CD4-positive, alpha-beta T cell treated with Interleukin-12 subunit alpha and Interleukin-12 subunit beta, for 1 hour (primary cell): ENCODE results near the gene WWOX.
A peak's percentile ranks its signal among the peaks of the same experiment; 100 is the strongest.

Experiments used
- DNase-seq: peaks from one replicate; pipeline ENCODE4 v3.0.0-alpha.2; 2020

The WWOX gene

DNA sequence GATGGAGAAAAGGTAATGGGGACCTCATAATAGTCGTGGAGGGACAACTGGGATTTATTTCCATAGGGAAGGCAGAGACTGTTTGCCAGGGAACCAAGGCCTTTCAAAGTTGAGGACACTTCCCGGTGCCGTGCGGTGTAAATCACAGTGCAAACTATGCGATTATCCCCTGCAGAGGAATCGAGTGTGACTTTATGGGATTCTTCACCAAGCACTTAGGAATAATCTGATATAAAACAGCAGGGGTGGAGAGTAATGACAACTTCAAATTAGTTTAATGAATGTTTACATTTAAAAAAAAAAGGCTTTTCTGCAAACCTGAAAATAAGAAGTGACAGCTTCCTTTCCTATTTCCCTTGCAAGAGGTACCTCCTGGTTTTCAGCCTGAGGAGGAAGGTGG lies 962.9 kb downstream of the WWOX start:
- DNase-seq: no peak

DNA sequence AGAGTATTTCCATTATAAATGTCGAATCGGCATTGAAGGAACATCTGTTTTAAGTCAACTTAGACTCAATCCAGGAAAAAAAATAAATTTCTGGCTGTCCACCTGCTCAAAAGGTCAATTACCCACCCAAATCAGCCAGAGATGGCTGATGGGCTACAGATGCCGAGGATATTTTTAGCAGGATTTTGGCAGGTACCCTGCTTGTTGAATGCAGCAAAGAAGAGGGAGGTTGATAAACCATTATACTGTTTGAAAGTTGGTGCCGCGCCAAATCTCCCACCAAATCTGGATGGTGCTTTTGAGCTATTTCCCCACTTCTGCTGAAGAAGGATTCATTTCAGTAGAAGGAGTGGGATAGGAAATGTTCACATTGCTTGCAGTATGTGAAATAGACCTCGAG lies 963.4 kb downstream of the WWOX start:
- DNase-seq: no peak

DNA sequence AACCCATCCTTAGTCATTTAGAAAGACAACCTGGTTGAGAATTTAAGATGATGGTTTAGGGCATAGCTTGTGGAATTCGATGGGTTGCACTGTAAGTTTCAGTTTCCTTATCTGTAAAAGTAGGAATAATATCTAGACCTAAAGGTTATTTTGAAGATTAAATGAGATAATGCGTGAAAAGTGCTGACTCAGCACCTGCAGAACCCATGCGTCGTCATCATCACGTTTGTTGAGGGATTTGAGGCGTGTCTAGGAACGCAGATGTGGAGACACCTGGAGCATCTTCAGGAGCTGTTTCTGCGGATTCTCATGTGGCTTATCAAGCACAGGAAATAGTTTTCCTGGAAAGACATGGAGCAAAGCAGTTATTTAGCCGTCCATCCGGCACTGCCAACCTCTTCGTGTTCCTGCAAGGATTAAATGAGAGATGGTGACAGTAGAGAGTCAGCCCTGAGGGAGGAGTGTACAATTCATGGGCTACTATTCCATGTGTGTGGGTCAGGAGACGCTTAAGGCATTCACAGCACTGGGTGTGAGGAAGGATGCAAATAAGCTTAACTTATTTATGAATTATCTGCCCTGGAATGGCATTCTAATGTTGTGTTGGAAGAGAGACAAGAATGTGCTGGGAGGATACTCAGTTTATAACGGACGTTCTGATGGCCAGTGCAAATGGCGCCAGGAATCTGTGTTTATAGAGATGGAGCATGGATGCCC lies 965.0 kb downstream of the WWOX start:
- DNase-seq: no peak

DNA sequence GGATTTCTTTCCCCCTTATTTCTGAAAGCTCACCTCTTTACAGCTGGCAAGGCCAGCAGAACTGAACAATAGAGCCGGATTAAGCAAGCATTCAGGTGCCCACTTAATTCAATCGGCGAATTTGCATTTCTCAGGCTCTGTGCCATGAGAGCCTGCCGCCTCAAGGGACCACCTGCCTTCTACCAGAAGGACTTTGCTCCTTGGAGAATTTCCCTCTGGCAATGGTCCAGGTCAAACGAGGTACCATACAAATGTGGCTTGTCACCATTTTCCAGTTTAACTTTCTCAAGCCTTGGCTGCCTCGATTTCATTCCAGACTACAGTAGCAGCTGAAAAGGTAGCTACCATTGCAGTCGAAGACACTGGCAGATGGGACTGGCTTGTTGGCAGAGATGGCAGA lies 967.1 kb downstream of the WWOX start:
- no peak for DNase-seq

DNA sequence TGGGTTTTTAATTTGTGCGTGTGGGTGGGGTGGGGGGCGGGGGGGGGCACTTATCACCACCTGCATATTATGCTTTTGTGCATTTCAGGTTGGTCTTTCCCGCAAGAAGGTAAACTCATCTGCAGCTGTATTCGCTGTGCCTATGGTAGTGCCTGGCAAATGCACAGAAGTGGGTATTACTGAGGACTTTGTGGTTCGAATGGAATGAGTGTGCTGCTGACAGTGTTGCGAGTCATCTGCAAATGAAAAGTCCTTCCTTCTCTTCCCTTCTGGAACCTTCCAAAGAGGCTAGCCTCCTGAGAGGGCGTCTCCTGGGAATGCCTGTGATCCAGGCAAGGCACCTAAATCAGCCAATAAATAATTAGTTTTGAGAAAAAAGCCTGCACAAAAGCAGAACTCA lies 968.1 kb downstream of the WWOX start:
- no peak for DNase-seq

DNA sequence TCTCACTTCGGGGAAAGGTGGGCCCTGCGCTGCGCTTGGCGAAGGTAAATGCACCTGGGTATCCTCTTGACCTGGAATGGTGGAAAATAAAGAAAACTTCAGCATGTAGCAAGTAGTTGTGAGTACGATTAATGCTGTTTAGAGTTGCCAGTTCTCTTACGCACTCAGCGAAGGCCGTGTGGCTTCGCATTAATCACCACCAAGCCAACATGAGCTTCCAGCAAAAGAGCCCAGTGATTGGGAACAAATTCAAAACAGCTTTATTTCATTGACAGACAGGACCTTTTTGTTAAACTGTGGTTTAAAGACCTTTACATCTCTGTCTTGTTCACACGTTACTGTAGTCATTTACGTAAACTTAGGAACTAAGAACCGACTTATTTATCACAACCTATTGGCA lies 969.7 kb downstream of the WWOX start:
- no peak for DNase-seq

DNA sequence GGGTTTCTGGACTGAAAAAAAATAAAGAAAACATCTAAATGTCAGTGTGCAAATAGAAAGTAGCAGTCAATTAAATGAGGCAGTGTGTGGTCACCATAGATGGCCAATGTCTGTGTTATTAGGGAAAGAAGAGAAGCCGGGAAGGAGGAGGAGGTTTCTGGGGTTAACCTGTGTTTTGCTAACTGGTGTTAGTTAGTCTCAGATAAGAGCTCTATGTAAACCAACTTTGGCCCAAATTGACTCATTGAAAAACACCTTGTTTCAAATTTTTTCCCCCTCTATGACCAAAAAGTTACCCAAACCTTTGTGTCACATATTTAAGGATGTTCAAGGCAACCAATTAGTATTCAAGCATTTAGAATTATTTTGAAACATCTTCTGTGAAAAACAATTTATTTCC lies 970.2 kb downstream of the WWOX start:
- DNase-seq: no peak

DNA sequence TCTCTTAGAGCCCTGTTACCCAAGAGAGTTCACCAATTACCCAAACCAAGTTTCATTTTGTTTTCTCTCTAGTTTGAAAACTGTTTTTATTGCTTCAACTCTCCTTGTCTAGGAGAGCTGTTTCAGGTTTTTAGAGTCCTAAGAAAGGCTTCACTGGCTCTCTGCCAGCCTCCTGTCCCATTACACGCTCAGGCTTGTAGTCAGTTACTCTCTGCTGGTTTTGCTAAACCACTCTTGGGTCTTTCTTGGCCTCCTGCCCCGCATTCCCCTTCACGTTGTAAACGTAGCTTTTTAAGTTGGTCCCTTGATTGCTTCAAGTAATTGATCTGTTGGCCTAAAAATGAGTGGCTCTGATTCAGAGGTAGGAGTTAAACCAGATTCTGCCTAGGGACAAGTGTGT lies 972.0 kb downstream of the WWOX start:
- no peak for DNase-seq

DNA sequence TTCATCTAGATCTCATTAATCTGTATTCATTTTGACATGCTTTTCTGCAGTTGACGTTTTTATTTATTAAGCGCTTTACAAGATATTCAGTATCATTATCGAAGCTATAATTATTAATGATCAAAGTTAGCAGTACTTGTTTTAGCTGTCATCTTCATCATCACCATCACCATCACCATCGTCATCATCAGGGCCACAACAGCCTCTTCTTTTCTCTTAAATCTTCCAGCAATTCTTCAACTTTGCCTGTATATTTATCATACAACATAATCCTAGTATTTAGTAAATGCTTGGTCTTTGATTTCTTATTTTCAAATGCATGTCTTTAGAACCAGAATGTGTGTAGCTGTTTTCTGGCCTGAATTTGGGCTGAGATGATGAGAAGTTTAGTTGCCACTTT lies 973.1 kb downstream of the WWOX start:
- DNase-seq: no peak

DNA sequence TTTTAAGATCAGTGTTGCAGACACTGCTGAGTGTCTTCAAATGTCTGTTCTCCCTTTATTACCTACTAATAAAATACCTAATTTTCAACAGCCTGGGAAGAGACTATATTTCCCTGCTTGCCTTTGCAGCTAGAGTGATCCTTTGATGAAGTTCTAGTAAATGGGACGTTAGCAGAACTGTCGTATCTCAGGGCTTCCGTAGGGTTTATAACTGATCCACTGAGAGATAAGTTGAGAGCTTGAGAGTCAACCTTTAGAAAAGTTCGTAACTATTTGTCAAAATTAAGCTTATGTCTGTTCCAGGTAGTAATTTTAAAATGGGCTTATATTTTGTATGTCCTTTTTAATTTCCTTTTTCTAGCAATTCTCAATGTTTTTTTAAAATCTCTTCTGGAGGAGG lies 974.1 kb downstream of the WWOX start:
- no peak for DNase-seq

DNA sequence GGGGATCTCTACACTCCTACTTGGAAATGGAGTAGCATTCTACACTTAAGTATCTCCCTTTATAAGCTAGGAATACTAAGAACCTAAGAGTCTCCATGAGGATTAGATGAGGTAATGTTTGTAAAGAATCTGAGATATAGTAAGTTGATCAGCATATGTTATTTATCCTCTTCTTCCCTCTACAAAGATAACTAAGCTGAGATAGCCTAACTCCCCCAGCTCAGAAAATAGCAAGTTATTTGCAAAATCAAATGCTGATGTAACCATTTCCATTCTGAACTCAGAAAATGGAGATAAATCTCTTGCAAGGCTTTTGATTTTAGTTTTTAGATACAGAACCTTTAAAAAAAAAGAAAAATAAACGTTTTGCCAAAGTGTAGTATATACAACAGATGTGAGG lies 975.1 kb downstream of the WWOX start:
- DNase-seq: no peak

DNA sequence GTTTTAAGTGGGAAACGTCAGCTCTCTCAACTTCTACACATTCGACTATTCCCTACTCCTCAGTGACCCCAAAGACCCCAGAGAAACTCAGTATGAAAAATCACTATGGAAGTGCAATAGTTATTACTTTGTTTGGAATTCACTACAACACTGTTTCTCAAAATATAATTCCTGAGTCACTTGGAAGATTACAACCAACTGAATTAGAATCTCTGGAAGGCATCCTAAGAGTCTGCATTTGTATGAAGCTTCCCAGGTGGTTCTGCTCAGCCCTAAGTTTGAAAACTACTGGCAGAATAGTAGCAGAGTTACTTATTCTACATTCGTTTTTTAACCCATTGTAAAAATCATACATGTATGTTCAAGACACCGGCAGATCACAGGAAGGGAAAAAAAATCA lies 975.5 kb downstream of the WWOX start:
- no peak for DNase-seq

DNA sequence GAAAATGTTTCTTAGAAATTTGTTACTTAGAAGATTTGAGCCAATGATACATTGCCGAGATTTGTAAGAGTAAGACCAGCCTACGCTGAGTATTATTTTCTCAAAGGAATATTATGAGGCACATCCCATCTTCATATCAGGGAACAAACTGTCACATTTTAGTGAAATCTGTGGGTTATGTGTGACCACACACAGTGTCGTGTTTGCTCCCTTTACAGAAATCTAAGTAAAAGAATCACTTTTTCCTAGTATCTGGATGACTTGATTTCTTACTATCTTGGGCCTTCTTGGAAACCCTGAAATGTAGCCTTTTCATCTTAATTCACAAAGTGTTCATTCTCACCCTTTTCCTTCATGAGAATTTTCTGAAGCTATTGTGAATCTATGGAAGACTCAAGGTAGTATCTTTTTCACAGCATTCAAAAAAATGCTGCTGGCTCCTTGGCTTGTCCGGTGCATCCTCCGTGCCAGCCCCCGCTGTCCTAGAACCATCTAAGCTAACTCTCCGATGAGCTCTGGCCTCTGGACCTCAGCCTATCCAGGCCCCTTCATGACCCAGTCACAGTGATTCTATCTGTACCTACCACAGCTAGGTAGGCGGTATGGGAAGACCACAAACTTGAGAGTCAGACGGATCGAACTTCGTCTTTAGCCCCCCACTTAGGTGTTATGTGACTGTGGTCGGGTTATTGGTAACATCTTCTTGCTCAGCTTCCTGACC lies 976.8 kb downstream of the WWOX start:
- DNase-seq: no peak

DNA sequence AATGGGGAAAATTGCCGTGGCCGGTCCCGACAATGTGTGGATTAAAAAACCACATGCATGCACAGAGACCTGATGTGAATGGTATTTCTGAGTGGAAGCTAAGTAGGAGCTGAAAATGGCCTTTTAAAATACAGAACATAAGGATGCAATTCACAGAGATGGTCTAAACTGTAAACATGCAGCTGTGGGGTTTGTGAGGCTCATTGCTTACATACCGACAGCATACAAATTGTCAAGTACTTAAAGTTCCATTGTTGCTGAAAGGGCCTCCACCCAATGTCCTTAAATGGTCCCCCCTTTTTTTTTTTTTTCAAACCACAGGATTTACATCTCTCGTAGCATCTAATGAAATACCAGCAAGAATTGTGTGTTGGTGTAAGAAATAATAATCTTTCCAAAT lies 977.9 kb downstream of the WWOX start:
- no peak for DNase-seq

DNA sequence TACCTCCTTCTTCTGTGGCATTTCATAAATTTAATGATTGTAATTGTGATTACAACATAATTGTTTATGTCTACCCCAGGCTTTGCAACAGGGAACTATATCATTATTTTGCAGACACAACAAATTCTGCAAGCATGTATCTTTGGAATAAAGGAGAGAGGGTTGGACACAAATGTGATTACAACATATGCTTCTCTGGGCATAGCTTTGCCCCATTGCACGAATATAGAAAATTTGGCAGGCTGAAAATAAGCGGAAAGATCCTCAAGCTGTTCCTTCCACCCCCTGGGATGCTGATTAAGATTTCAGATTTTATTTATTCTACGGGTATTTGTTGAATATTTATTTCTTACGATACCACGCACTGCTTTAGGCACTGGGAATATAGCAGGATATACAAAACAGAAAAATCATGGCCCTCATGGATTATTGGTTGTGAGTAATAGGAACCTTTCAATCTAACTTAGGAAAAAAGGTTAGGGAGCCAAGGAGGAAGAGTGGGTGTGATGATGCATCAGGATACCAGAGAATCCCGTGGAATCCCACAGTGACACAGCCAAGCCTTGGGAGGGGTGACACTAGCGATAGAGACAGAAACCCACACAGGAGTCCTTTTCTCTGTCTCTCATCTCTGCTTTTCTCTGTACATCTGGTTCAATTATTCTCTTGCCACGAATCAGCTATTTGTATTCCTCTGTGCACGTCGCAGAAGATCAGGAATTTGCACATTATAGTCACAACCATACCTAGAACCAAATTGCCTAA lies 980.4 kb downstream of the WWOX start:
- DNase-seq: no peak

DNA sequence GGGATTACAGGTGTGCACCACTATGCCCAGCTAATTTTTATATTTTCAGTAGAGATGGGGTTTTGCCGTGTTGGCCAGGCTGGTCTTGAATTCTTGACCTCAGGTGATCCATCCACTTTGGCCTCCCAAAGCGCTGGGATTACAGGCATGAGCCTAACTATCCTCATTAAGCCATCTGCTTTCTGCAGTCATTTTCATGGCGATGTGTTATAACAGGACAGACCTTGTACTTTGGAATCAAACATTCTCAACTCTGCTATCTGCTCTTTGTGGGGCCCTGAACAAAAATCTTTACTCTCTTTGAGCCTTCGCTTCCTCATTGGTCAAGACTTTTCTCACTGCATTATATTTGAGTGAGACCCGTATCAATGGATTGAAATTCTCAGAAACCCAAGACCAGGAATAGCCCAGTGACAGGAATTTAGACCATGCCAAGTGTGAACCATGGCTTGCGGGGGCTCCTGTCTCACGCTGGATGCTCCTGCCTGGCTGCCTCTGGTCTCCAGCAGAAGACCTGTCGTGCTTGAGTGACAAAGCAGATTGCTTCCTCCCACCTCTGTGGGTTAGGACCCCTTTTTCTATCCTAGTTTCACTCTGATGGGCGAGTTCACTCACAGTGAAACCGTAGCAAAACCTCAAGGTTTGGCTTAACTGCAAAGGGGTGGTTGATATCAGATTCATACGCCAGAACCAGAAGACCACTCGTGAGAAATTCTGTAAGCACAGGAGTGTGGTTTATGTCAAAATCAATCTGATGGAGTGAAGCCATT lies 982.0 kb downstream of the WWOX start:
- no peak for DNase-seq

DNA sequence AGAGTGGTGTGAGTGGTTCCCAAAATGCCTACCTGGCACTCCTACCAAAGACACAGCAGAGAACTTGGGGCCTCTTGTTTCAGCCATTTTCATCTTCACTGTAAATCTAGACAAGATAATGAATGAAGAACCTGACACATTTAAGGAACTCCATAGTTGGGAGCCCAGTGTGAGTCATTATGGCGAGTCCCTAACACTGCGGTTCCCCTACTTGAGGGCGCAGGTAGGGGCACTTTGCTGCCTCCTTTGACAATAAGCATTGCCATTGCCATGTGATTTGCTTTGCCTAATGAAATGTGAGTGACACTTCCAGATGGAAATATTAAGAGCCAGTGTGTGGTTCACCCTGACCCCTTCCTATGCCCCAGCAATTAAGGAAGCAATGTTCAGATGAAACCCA lies 983.5 kb downstream of the WWOX start:
- DNase-seq: no peak

DNA sequence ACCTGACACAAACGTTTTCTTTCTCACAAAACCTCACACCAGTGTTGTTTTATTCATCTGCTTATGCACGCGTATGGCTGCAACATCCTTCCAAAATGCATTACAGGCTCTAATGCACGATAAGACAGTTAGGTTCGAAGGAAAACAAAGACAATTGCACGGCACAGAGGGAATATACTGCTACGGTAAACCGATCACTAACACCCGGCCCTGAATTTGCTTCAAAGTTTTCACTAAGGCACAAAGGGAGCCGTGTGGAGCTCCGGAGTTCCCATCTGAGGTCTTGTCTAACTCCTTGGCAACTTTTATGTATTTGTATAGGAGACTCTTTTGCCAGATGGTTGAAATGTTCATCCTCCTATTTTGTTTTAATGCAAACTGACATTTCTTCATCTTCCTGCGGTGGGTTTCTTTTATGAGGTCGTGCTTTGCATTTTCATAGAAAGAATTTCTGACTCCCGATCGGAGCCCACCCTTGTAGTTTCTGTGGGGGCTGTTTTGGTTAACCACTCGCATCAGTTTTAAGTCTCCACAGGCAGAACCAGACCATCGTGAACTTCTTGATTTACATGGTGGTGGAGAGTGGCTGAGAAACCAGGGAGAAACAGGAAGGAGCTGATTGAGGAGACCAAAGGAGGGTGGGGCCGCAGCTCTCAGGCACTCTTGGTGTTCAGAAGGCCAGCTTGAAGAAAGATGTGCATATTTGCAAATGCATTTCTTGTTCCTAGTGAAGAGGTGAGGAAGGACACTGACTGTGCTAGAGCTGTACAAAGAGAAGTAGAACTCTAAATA lies 984.2 kb downstream of the WWOX start:
- DNase-seq: no peak

DNA sequence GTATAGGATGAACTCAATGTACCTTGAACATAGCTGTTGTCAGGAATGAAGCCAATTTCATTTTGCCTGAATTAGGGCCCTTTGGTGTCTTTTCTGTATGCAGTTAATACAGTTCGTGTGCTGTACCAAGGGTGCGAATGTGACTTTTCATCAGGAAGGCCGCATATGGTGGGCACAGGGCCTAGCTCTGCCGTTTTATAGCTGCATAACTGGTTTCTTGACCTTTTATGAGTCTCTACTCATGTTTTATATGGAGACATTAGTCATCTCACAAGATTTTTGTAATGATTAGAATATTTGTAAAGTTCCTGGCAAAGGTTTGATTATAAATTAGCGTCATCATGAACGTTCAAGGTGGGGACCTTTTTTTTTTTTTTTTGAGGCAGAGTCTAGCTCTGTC lies 989.5 kb downstream of the WWOX start:
- DNase-seq: no peak

DNA sequence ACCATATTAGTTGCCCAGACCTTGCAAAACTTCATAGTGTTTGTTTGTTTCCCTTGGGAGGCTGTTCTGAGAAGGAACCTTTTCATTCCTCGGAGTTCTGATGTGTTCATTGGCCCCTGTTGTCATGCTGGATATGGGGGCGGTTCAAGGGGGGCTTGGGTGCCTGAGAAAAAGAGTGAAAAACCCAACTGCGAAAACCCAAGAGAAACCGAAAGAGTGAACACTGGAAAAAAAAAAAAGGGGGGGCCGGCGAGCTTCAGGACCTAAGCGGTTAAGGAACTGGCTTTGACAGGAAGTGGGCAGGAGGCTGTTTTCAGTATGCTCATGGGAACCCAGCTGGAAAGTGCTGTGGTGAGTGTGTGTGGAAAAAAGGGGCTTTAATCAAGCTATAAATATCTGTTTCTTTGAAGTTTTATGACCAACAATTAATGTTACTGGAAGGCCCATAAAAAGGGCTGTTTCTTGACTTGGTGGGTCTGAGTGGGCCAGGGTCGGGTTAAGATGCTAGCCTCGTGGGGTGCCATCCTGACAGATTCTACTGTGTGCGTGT lies 990.4 kb downstream of the WWOX start:
- peak; percentile 57 for DNase-seq

DNA sequence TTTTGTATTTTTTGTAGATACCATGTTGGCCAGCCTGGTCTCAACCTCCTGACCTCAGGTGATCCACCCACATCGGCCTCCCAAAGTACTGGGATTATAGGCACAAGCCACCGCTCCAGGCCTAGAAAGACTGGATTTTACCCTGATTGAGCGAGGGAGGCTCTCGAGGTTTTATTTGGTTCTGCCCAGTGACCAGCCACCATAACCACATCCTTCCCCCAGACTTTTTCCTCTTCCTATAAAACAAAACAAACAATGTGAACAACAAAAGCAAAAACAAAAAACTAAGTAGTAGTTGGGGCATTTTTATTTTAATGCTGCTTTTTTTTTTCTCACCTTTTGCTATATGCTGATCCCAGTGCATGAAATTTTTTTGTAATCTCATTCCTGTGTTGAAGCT lies 991.5 kb downstream of the WWOX start:
- DNase-seq: no peak

DNA sequence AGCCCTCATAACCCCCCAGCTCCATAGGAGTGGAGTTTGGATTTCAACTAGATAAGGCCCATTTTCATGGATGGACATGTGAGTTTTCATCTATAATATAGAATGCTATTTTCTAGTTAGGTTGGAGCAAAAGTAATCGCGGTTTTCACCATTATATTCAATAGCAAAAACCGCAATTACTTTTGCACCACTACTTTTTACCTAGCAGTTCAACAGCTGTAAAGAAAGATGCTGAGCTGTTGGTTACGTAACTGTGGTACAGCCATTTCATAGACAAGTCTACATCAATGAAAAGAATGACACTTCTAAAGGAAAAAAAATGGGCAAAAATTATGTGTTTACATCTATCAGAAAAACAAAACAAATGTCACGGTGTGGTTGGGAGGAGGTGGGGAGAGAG lies 993.4 kb downstream of the WWOX start:
- no peak for DNase-seq
